ENCODE results near the gene ADAM15.

DNA sequence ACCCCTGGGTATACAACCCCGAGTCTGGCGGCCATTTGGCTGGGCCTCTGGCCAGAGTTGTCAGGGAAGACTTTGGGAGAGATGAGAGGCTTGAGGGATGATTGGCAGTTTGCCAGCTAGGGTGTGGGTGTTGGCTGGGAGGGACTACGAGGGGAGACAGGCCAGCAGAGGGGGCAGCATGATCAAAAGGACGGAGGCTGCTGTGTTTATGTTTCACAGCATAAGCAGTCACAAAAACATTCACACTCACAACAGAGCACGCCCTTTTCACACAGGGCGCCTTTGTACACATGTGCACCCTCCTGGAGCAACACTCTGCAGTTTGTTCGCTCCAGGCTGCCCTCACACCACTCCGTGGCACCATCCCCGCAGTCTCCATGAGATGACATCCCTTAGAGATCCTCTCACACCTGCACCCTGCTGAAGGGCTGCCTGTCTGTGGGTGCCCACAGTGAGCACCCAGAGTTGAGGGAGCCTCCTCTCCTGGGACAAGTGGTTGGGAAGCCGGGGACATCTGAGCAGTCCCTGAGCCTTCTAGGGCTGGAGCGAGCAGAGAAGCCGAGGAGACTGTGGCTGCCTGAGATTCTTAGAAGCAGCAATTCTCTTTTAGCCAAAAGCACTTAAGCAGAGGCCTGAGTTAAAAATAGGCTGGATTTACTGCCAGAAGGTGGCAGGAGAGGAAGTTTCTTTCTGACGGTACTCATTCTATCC lies 43.0 kb downstream of the ADAM15 start:
- TF ChIP-seq, protein P1, sequence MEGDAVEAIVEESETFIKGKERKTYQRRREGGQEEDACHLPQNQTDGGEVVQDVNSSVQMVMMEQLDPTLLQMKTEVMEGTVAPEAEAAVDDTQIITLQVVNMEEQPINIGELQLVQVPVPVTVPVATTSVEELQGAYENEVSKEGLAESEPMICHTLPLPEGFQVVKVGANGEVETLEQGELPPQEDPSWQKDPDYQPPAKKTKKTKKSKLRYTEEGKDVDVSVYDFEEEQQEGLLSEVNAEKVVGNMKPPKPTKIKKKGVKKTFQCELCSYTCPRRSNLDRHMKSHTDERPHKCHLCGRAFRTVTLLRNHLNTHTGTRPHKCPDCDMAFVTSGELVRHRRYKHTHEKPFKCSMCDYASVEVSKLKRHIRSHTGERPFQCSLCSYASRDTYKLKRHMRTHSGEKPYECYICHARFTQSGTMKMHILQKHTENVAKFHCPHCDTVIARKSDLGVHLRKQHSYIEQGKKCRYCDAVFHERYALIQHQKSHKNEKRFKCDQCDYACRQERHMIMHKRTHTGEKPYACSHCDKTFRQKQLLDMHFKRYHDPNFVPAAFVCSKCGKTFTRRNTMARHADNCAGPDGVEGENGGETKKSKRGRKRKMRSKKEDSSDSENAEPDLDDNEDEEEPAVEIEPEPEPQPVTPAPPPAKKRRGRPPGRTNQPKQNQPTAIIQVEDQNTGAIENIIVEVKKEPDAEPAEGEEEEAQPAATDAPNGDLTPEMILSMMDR (IDR thresholded peaks at IDR 0.05; ENCODE audit: insufficient read depth, low read length, poor library complexity, severe bottlenecking), result no peak
- no peak for TF ChIP-seq EZH2phosphoT487 (conservative IDR thresholded peaks at IDR 0.05; ENCODE audit: low read length)
